MM.1S (cell line): ENCODE measurements around the gene ADM5.

ENCODE experiments used
- EZH2 ChIP-seq: fragments of 300-600 bp; sonication (generic); optimal IDR thresholded peaks from 2 replicates; pipeline ENCODE3; 2017; ENCODE audit warnings: low read depth, mild to moderate bottlenecking, antibody characterized with exemption, low read length, mixed read lengths
- EZH2phosphoT487 ChIP-seq: fragments of 300-600 bp; sonication (generic); IDR thresholded peaks from 2 replicates; pipeline ENCODE4 v1.6.1; 2018; ENCODE audit warnings: antibody characterized with exemption, low read length
- TF ChIP-seq, protein P1 (sequence below): fragments of 300-600 bp; sonication (generic); IDR thresholded peaks from 2 replicates; pipeline ENCODE4 v1.5.1; 2016; ENCODE audit warnings: antibody characterized with exemption, low read length, mixed read lengths

DNA sequence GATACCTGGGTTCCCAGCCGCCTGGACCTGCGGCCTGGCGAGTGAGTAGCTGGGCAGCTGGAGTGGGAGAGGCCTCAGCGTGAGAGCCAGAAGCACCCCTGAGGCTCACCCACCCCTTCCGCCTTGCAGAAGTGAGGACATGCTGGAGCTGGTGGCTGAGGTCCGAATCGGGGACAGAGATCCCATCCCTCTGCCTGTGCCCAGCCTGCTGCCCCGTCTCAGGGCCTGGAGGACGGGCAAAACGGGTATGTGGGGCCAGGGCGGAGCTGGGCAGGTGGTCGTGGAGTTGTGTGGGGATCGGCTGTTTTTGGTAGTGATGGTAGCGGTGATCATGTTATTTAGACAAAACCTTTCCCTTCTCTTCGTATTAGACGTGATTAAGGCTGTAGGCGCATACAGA lies 42.8 kb upstream of the ADM5 start:
- TF ChIP-seq, protein P1, sequence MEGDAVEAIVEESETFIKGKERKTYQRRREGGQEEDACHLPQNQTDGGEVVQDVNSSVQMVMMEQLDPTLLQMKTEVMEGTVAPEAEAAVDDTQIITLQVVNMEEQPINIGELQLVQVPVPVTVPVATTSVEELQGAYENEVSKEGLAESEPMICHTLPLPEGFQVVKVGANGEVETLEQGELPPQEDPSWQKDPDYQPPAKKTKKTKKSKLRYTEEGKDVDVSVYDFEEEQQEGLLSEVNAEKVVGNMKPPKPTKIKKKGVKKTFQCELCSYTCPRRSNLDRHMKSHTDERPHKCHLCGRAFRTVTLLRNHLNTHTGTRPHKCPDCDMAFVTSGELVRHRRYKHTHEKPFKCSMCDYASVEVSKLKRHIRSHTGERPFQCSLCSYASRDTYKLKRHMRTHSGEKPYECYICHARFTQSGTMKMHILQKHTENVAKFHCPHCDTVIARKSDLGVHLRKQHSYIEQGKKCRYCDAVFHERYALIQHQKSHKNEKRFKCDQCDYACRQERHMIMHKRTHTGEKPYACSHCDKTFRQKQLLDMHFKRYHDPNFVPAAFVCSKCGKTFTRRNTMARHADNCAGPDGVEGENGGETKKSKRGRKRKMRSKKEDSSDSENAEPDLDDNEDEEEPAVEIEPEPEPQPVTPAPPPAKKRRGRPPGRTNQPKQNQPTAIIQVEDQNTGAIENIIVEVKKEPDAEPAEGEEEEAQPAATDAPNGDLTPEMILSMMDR: no peak
- TF ChIP-seq EZH2: no peak
- no peak for TF ChIP-seq EZH2phosphoT487
